HTR-8/SVneo (cell line): ENCODE results near the gene PRELID1.
"Not testable (repeated sequence)": the region's sequence is repeated elsewhere in the genome, so short reads cannot be mapped to it uniquely, and the experiment has no call there.

Source experiments
- DNase-seq: peaks from one replicate; pipeline ENCODE4 v3.0.0; 2011; ENCODE audit warnings: low spot score, mixed read lengths; ENCODE audit not compliant: insufficient read length
- FAIRE-seq: peaks from 2 replicates; lab custom pipeline; 2011; peaks lifted over from hg19 to GRCh38; lab: Jason Lieb, UNC

PRELID1 gene

DNA sequence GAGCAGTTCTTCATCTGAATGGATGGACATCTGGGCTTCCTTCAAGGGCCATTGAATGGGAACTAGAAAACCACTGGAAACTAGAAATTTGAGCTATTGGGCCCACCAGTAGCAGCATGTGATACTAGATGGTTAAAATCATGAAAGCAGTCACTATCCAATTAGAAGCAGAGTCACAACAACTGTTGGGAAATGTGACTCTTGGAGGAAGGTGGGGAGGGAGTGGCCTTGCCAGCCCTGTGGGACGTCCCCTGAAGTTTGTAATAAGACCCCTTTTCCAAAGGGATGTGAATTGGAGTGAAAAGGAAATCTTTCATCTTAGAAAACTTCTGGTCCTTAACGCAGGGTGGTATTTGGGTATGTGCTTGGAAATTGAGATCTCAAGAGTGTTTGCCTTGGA, 5.7 kb upstream of the PRELID1 start:
- DNase-seq, result no peak
- no peak for FAIRE-seq

DNA sequence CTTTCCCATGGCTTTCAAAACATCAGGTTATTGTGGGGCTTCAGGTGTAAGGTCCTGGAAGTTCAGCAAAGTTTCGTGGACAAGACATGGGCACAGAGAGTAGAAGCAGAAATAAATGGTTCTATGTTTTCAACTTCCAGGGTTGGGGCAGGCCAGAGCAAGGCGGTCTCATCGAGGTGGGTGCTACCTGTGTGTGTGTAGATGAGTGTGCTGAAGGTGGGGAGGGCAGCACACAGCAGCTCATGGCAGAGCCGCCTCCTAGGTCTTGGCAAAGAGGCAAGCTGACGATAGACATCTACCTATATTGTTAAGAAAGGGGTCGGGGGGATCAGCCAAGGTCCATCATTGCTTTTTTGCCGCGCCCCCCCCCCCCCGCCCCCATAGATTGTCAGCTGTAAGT, 3.9 kb upstream of the PRELID1 start:
- DNase-seq (no peak), FAIRE-seq (no peak)

DNA sequence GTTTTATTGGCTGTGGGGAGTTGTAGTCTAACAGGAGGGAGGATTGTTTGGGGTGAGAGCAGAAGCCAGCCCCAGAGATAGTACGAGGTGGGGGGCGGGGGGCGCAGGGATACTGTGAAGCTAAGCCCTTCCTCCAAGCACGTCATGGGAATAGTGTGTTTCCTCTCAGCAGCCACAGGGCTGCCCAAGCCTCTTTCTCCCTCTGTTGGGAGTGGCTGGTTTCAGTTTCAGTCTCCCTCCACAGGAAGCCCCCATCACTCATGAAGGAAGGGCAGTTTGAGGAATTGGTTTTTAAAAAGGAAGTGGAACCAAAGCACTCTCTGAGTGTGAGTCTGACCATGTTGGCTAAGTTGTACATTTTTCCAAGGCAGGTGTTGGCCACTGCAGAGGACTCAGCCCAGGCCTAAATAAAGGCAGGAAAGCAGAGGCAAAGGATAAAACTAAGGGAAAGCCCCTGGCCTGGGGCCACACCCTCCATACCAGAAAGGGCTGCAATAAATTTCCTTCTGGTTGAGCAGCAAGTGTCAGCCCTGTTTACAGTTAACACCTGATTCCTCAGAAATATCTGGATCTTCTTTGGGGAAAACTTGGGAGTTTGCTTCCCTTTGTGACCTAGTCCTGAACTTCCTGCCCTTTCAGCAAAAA, 3.2 kb upstream of the PRELID1 start:
- FAIRE-seq (no peak), DNase-seq (peak; percentile 74)

DNA sequence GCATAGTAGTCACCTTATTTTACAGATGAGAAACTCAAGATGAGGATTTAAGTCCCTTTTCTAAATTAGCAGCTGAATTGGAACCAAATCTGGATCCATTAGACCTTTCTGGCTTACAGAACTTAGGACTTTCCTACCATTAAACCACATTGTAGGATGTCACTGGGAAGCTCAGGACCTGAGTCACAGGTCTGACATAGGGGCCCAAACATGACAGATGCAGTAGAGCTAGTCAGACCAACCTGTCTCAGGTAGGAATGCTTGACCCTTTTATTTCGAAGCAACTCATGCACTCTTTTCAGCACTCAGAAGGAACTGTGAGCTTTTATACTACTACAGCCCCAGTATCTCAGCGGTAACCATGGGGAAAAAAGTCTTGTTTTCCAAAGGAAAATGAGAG, 2.6 kb upstream of the PRELID1 start:
- FAIRE-seq (no peak), DNase-seq (no peak)

DNA sequence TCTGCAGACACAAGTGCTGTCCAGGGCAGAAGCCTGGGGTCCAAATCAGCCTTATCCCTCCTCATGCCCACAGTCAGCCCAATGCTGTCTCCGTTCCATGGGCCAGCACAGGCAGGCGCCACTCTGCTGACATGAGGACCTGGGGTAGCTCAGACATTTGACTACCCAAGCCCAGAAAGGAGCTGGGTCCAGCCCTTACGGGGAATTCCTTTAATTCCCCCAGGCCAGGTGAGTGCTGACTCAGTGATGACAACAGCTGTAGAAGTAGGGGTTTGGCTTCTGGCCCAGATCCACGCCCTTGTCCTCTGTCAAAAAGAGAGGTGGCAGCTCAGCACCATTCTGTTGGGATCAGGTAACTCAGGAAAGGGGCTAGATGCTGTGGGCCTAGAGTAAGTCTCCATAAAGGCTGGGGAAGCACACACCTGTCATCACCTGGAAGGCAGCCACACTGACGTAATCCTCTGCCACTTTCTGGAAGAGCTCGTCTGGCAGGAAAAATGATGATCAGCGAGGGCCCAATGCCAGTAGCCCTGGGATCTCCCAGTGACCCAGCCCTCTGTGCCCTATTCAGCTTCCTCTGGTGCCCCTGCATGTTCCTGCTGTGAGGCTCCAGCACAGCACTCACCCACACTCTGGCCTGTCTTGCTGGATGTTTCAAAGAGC, 2.0 kb upstream of the PRELID1 start:
- FAIRE-seq, result no peak

DNA sequence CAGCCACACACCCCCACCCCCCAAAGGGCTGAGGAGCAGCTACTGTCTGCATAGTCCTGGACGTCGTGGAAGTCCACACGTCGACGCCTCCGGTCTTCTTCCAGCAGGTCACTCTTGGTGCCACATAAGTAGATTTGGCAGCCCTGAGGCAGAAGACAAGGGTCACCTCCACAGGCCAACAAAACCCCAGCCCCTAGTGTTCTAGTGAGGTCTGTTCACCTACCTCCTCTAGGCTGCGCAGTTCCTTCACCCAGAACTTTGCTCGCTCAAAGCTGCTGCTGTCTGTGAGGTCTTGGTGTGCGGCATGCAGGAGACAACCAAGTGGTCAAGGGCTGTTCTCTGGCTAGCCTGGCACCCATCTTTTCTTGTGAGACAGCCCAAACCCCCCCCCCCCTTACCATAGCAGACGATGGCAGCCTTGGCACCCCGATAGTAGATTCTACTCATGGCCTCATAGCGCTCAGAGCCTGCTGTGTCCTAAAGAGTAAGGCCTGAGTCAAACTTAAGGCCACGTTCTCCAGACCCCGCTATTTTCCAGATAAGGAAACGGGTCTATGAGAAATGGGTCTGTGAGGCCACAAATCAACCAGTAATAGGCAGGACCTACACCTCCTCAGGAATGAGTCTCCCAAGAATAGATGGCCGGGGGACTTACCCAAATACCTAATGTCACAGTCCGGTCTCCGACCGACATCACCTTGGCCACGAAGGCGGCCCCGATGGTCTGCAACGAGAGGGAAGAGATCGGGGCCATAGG, 1.1 kb upstream of the PRELID1 start:
- FAIRE-seq (no peak), DNase-seq (no peak)

More for the DNA sequence above, 2.0 kb upstream of the PRELID1 start:
- no peak for DNase-seq

DNA sequence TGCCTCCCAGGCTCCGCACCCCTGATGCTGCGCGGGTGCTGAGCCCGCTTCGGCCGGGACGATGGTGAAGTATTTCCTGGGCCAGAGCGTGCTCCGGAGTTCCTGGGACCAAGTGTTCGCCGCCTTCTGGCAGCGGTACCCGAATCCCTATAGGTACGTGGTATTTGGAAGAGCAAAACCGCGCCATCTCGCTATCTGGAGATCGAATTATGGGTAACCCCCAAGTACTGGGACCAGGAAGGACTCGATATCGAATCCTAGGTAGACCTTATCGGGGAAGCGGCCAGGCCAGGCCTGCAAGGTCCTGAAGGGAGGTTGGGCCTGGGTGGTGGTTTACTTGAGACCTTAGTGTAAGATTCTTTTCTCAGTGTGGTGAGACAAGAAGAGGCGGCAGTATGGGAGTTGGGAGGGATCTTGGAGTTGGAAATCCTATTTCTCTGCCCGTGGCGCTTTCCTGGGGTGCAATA, 359 bp downstream of the PRELID1 start:
- no peak for FAIRE-seq
- DNase-seq, result no peak

DNA sequence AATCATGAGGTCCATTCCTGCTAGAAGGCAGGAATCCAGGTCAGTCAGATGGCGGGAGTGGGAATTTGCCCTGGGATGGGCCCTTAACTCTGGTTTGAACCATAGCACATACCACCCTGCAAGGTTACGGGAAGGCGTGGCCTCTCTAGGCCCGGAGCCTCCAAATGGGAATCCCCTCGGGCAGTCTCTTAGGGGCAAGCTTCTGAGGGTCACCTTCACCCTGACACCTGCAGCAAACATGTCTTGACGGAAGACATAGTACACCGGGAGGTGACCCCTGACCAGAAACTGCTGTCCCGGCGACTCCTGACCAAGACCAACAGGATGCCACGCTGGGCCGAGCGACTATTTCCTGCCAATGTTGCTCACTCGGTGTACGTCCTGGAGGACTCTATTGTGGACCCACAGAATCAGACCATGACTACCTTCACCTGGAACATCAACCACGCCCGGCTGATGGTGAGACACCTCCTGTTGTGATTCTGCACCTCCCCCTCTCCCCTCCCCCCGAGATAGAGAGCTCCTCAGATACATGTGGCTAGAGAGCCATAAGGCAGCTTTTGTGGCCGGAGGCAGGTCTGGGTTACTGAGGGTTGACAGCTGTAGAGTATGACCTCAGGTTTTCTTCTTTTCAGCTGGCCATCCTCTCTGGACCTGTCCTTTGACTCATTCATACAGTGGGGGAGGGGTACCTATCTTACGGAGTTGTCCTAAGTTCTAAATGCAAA, 957 bp downstream of the PRELID1 start:
- no peak for FAIRE-seq
- no peak for DNase-seq

DNA sequence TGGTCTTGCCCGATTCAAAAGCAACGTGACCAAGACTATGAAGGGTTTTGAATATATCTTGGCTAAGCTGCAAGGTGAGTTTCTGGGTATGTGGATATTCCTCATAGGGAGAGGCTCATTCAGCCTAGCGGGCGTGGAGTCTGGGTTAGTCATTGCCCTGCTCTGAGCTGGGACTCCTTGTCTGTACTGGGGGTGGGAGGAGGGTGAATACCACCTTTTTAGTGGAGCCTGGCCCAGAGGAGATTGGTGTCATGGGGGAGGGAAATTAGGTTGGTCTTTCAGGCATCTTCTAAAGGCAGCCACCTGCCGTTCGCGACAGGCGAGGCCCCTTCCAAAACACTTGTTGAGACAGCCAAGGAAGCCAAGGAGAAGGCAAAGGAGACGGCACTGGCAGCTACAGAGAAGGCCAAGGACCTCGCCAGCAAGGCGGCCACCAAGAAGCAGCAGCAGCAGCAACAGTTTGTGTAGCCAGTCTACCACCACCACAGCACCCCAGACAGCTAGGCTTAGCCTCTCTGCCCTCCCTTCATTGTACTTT, 2.6 kb downstream of the PRELID1 start:
- FAIRE-seq, DNase-seq: not testable (repeated sequence)

DNA sequence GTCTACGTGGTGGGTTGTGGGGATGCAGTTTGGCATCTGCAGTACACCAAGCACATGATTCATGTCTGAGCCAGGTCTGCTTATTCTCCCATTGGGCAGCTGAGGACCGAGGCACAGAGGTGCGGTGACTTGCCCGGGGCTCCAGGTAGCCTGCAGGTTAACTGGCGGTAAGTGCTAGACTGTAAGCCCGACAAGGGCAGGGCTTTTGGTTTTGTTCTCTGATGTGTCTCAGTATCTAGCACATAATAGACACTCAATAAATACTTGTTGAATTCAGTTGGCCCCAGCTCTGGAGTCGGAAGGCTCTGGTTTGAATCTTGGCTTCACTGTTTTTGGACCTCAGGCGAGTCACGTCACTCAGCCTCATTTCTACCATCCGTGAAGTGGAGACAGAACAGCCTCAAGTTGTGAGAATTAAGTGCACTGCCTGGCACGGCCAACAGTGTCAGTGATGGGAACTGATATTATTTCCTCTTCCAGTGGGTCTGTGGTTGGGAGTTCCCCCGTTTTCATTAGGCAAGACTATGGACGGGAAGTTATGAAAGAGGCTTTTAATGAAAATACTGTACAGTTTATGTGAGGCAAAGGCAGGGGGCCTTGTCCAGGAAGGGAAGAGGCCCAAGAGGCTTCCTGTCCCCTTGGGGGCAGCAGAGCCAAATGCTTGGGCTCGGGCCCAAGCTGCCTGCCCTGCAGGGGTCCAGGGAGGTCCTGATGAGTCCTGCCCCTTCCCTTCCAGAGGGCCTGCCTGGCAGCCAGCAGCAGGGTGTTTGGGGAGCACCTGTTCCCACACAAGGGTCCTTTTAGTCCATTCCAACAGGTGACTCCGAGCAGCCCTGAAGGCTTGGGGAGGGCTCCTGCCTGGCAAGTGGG, 3.3 kb downstream of the PRELID1 start:
- no peak for DNase-seq
- FAIRE-seq, result peak; percentile 20

DNA sequence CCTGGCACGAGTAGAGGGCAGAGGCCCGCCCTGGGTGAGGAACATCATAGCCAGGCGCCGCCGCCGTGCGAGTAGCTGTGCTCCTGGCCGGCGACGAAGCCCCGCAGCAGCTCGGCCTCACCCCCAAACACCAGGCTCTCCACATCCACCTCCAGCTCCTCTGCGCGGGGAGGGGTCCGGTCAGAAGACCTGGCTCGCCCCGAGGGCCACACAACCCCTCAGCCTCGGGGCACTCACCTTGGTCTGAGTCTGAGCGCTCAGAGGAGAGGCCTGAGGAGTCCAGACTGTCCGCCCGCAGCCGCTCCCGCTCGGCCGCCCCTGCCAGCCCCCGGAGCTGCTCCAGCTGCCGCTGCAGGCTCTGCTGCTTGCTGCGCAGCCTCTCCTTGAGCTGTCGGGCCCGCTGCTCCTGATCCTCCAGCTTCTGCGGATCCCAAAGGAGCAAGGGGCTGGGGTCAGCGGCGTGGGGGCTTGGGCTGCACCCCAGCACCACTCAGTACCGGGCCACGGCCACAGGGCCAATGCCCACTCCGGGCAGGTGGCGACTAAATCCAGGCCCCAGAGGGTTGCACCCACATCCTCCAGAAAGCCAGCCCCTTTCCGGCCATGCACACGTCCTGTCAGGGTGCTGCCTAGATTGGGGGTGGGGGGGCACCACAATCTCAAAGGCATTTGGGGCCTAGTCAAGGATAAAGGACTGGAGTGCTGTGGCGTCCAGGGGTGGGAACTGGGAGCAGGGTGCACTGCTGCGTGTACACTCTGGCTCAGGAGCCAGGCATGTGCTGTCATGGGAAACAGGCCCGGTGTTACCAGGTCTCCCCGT, 4.2 kb downstream of the PRELID1 start:
- FAIRE-seq (no peak), DNase-seq (no peak)

DNA sequence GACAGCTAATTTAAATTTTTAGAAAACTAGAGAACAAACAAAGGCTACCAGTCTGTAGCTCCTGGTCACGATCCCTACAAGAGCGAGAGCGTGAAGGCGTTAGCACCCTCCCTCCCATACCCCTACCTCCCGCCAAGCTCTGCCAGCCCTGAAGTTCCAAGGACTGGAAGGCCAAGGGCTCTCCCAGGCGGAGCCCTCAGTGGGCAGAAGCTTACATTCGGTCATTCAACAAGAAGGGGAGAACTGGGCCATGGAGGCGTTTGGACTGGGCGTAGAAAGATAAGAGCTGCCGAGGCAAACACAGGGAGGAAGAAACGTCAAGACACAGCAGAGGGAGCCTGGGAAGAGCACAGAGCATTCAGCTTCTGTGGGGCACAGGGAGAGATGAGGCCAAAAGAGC, 5.1 kb downstream of the PRELID1 start:
- DNase-seq, result no peak
- FAIRE-seq, result no peak

DNA sequence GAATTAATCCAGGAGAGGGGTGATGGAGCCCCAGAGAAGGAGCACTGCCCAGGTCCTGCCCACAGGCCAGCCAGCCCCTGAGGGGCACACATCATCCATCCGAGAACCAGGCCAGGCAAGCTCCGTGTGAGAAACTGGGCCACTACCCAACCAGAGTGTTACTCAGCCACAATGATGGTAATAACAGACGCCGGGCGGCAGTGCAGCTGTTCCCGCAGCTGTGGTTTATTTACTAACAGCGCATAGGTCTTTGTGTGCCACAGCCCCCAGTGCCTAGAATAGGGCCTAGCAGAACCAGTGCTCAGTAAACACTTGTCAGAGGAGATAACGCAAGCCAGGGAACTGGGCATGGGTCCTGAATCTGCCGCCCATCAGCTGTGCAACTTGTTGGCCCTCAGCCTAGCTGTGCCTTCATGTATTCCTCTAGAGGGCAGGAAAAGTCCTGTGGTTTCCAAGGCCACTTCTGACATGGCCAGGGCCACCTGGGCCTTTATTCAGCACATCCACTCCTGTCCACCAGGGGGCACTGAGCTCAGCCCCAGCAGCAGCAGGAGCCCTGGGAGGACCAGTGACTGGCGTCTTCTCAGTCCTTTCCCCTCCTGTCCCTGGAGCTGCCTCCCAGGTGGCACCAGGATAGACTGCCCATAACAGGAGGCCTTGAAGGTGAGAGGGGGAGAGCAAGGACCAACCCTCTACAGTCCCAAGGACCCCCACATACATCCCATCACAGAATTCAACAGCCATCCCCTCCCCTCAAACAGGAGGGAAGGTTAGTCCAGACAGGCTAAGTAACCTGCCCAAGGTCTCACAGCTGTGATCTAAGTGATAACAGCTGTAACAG, 6.0 kb downstream of the PRELID1 start:
- FAIRE-seq (no peak), DNase-seq (peak; percentile 67)

DNA sequence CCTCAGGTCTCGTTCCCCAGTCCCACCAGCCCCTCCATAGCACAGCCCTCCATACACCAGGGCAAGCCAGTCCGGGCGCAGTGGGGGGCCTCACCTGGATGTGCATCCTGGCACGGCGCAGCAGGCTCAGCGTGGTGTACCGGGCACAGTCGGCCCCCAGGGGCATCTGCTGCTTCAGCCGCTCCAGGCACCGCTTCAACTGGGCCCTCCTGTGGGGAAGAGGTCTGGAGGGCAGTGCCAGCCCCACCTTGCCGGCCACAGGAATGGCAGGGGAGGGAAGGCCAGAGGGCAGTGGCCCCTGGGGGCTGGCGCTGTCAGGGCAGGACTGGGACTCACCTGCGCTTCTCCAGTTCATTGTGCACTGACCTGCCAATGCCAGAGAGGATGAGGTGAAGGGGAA, 6.7 kb downstream of the PRELID1 start:
- FAIRE-seq (no peak), DNase-seq (no peak)

DNA sequence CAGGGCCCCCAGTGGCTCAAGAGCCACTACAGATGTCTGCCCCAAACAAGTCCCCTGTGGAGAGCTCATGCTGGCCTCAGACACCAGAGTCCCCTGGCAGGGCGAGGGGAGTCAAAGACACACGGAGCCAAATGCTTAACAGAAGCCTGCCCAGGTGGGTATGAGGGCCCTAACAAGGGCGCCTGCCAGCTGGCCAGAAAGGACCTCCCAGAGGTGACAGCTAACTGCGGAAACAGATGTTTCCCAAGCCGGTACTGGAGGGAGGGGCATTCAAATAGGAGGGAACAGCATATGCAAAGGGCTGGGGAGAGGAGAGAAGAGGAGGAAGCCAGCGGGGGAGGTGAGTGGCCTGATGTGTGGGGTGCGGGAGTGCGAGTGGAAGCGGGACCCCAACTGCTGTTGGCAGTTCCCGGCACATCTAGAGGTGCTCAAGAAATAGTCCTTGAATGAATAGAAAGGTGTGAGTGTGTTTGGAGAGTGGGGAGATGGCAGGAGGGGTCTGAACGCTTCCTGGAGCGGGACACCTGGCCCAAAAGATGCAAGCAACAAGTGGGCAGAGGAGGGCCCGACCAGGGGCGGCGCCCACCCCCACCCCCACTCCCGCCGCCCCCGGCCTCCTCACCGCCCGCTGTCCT, 7.3 kb downstream of the PRELID1 start:
- FAIRE-seq (no peak), DNase-seq (no peak)

DNA sequence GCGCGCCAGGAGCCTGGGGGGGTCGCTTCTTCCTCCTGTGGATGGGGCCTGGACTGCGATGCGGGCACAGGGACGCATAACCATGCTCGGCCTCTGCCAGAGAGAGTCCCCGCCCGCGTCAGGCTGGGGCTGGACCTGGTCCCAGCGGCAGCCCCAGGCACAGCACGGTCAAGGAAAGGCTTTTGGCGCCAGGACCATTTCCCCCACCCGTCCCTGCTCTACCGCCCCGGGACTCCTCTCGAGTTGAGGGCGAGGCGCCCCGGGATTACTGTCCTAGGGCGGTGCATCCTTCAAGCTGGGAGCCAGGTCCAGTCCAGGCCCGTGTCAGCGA, 7.8 kb downstream of the PRELID1 start:
- DNase-seq (no peak), FAIRE-seq (no peak)
